MCF 10A (cell line): ENCODE measurements around the gene EXOSC9. TPM values are rescaled to one million over a fixed set of nuclear protein-coding genes. Genes with fewer than 3 reads are reported as not detected.

Experiments
- BruUV-seq: library from RNA; stranded (reverse); fragments of 400-500 nt; replicated peaks from 2 replicates; lab custom pipeline; 2021; lab: Mats Ljungman, UMichigan
- CTCF ChIA-PET: fragments of 300-600 bp; sonication (Branson Sonifier 250); formaldehyde crosslinking; extraction: SDS; loops from one replicate; lab custom pipeline; 2021; ENCODE audit warnings: antibody characterized with exemption, inconsistent platforms; lab: Yijun Ruan, JAX
- POLR2A ChIA-PET: fragments of 300-600, 350-650 bp; sonication (Branson Sonifier 250); formaldehyde crosslinking; extraction: SDS; loops from one replicate; lab custom pipeline; 2020; ENCODE audit warnings: antibody characterized with exemption, inconsistent platforms; lab: Yijun Ruan, JAX
- DNase-seq: peaks from one replicate; pipeline ENCODE4 v3.0.0-alpha.2; 2018; ENCODE audit not compliant: unreplicated experiment
- H3K27ac Mint-ChIP-seq: one replicate; pipeline ENCODE4 v1.8.0; 2022; ENCODE audit warnings: mild to moderate bottlenecking, low read depth, mixed read lengths; ENCODE audit not compliant: unreplicated experiment
- H3K27me3 Mint-ChIP-seq: one replicate; pipeline ENCODE4 v1.8.0; 2022; ENCODE audit warnings: mixed read lengths; ENCODE audit not compliant: insufficient read depth, unreplicated experiment
- H3K36me3 Mint-ChIP-seq: one replicate; pipeline ENCODE4 v1.8.0; 2022; ENCODE audit warnings: mild to moderate bottlenecking, moderate library complexity, mixed read lengths; ENCODE audit not compliant: insufficient read depth, unreplicated experiment
- H3K4me1 Mint-ChIP-seq: one replicate; pipeline ENCODE4 v1.8.0; 2022; ENCODE audit warnings: mixed read lengths; ENCODE audit not compliant: insufficient read depth, unreplicated experiment
- H3K4me3 Mint-ChIP-seq: one replicate; pipeline ENCODE4 v1.8.0; 2022; ENCODE audit warnings: mild to moderate bottlenecking, moderate library complexity, mixed read lengths; ENCODE audit not compliant: unreplicated experiment
- H3K9me3 Mint-ChIP-seq: one replicate; pipeline ENCODE4 v1.8.0; 2022; ENCODE audit warnings: mixed read lengths; ENCODE audit not compliant: unreplicated experiment
- intact Hi-C: fragments of 100-400 bp; cut with micrococcal nuclease; formaldehyde crosslinking; loops from 2 replicates; pipeline ENCODE4 v1.14.1; 2022
- total RNA-seq: library from RNA; stranded (reverse); gene quantifications from 2 replicates; pipeline ENCODE4 v1.2.3, GENCODE V29; 2022
- TF ChIP-seq, protein P1 (sequence below): fragments of 200-600 bp; IDR thresholded peaks from one replicate; pipeline ENCODE4 v1.8.0; 2022; ENCODE audit warnings: antibody characterized with exemption, mild to moderate bottlenecking; ENCODE audit not compliant: unreplicated experiment

The EXOSC9 gene
- total RNA-seq, 1 experiment from 2014 or later, result 30.9 TPM

- TF ChIP-seq, protein P1, sequence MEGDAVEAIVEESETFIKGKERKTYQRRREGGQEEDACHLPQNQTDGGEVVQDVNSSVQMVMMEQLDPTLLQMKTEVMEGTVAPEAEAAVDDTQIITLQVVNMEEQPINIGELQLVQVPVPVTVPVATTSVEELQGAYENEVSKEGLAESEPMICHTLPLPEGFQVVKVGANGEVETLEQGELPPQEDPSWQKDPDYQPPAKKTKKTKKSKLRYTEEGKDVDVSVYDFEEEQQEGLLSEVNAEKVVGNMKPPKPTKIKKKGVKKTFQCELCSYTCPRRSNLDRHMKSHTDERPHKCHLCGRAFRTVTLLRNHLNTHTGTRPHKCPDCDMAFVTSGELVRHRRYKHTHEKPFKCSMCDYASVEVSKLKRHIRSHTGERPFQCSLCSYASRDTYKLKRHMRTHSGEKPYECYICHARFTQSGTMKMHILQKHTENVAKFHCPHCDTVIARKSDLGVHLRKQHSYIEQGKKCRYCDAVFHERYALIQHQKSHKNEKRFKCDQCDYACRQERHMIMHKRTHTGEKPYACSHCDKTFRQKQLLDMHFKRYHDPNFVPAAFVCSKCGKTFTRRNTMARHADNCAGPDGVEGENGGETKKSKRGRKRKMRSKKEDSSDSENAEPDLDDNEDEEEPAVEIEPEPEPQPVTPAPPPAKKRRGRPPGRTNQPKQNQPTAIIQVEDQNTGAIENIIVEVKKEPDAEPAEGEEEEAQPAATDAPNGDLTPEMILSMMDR, result no peak
- Mint-ChIP-seq H3K27ac (no peak overlapping the region), H3K9me3 (no peaks in the 10 kb centered on the region), H3K4me1 (no peaks in the 10 kb centered on the region), H3K36me3 (peaks cover 33% of the 10 kb centered on the region), H3K4me3 (no peak overlapping the region), H3K27me3 (no peaks in the 10 kb centered on the region)
- intact Hi-C loops, result no loop called here
- DNase-seq, result no peak
- no TSS peak for BruUV-seq
- CTCF ChIA-PET, result no interaction called here
- POLR2A ChIA-PET, result no interaction called here
These were observed 59.0 kb downstream of the EXOSC9 start for GRCh38 chr4:121860121-121860520.

GRCh38 chr4:121861426-121861825 lies 60.3 kb downstream of the EXOSC9 start:
- Mint-ChIP-seq H3K9me3 (no peaks in the 10 kb centered on the region), H3K27me3 (no peaks in the 10 kb centered on the region), H3K27ac (no peak overlapping the region), H3K4me3 (no peak overlapping the region), H3K36me3 (peaks cover 41% of the 10 kb centered on the region), H3K4me1 (no peaks in the 10 kb centered on the region)
- intact Hi-C loops, result no loop called here
- ChIA-PET CTCF (no interaction called here), POLR2A (no interaction called here)
- no TSS peak for BruUV-seq
- no peak for DNase-seq
- TF ChIP-seq, protein P1, result no peak

- POLR2A ChIA-PET, result interaction anchor here (1.1 kb wide), 1 partner anchor 33 kb away, joined by 3 read pairs; no protein-coding TSS in a partner anchor
- DNase-seq, result no peak
- H3K27ac Mint-ChIP-seq, result no peak overlapping the region
- H3K36me3 Mint-ChIP-seq, result peaks cover 37% of the 10 kb centered on the region
- H3K9me3 Mint-ChIP-seq, result no peaks in the 10 kb centered on the region
- intact Hi-C loops, result no loop called here
- H3K4me1 Mint-ChIP-seq, result peaks cover 5% of the 10 kb centered on the region
- H3K4me3 Mint-ChIP-seq, result no peak overlapping the region
- H3K27me3 Mint-ChIP-seq, result no peaks in the 10 kb centered on the region
- CTCF ChIA-PET, result no interaction called here
- TF ChIP-seq, protein P1, result no peak
- no TSS peak for BruUV-seq
These were observed 62.7 kb downstream of the EXOSC9 start for GRCh38 chr4:121863799-121864198.

Other genes starting within 250 kb of the EXOSC9 start
- gene ANXA5, start 104.3 kb upstream of the EXOSC9 start, total RNA-seq, result 476 and 566 TPM in 2 replicates
- not detected in 2 replicates for gene SMIM43, start 36.2 kb upstream of the EXOSC9 start, total RNA-seq
- 12.1 and 22.0 TPM in 2 replicates for gene CCNA2, start 22.6 kb downstream of the EXOSC9 start, total RNA-seq
- gene BBS7, start 69.2 kb downstream of the EXOSC9 start, total RNA-seq, result 22.1 and 25.5 TPM in 2 replicates
- gene TRPC3, start 150.7 kb downstream of the EXOSC9 start, total RNA-seq, result not detected in 2 replicates